GM18526 (cell line): ENCODE results near the gene CTIF.

Source experiments
- POLR2A ChIP-seq: IDR thresholded peaks from 3 replicates; pipeline ENCODE4 v1.6.1; 2011; ENCODE audit not compliant: insufficient read length; ENCODE audit errors: extremely low read depth

CTIF gene

GRCh38 chr18:48806551-48807261, 267.9 kb downstream of the CTIF start:
- no peak for TF ChIP-seq POLR2A

DNA sequence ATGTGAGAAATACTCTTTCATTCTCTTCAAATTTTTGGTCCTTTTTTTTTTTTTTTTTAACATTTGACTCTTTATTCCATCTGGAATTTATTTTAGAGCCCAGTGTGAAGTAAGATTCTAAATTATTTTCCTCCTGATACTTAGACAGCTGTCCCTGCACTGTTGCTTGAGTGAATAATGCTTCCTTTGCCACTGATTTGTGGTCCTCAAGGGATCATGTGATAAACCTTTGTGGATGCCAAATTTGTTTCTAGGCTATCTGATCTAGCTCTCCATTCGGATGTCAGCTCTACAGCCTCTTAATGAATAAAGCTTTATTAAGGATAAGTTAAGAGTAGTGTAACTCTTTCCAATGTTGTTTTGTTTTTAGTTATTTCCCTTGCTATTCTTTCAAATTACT, 269.6 kb downstream of the CTIF start:
- TF ChIP-seq POLR2A: no peak

- no peak for TF ChIP-seq POLR2A
Measured at GRCh38 chr18:48809365-48809764, 270.5 kb downstream of the CTIF start.

- TF ChIP-seq POLR2A: no peak
Measured at GRCh38 chr18:48810805-48811204, 272.0 kb downstream of the CTIF start.

- no peak for TF ChIP-seq POLR2A
Measured at GRCh38 chr18:48811401-48811800, 272.6 kb downstream of the CTIF start.

GRCh38 chr18:48813321-48813720, 274.5 kb downstream of the CTIF start:
- no peak for TF ChIP-seq POLR2A

DNA sequence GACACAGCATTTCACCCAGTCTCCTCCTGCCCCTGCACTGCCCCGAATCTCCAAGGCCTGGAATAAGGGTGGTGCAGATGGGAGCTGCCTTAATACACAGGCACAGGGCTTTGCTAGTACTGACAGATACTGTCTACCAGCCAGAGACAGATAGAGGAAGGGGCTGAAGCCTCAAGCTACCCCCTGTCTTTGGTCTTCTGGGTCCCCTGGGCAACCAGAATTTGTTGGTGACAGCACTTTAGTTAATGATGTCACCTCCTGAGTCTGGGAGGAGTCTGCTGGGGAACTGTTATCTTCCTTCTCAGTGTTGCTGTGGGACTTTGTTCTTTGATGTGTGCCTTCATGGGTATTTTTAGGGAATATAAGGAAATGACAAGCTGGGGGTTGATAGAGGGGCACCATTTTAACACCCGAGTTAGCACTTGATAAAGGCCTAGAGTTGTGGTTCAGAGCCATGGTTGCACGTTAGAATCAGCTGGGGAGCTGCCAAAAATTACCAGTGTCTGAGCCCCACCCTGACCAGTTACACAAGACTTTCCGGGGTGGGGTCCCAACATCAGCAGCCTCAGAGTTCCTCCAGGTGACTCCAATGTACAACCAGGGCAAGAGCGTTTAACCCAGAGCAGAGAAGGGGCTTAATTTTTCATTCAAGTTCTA, 275.1 kb downstream of the CTIF start:
- TF ChIP-seq POLR2A: no peak

- TF ChIP-seq POLR2A: no peak
Measured at GRCh38 chr18:48814490-48815178, 275.8 kb downstream of the CTIF start.

DNA sequence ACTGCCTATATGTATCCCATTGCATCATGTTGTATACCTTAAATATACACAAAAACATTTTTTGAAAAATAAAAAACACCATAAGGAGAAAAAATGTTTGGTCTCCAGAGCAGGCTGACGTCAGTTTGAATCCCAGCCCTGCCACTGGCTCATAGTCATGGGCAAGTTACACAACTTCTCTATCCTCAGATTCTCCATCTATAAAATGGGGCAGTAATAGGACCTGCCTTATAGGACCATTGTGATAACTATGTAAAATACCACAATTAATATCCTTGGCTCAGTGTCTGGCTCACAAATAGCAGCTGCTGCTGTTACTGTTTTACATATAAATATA, 276.3 kb downstream of the CTIF start:
- TF ChIP-seq POLR2A: no peak

GRCh38 chr18:48815581-48816324, 276.9 kb downstream of the CTIF start:
- TF ChIP-seq POLR2A: no peak

DNA sequence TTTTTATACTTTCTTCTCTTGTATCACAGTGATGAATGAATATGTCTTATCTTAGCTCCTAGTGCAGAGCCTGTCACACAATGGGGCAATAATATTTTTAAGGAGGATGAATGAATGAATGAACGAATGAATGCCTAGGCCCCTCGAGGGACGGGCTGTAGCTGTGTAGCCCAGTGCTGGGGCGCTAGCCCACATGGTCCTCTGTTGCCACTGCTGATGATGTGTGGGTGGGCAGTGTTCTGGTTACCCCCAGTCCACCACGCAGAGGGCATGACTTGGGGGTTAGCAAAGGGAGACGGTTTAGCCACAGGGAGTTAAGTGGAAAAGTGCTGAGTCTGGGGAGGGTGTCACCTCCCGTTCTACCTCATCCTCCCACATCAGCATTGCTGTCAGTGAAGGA, 277.7 kb downstream of the CTIF start:
- TF ChIP-seq POLR2A: no peak

DNA sequence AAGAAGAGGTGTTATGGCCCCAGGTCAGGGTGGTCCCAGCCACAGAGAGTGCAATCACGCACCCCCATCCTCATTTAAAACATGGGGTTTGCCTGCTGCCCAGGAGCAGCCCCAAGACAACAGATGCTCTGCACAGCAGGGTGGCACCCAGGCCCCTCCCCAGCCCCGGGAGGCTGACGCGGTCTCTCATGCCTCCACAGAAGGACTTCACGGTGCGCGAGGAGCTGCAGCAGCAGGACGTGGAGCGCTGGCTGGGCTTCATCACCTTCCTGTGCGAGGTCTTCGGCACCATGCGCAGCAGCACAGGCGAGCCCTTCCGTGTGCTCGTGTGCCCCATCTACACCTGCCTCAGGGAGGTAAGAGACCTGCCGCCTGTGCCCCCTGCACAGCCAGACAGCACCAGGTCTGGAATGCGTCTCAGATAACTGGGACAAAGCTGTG, 278.2 kb downstream of the CTIF start:
- no peak for TF ChIP-seq POLR2A

DNA sequence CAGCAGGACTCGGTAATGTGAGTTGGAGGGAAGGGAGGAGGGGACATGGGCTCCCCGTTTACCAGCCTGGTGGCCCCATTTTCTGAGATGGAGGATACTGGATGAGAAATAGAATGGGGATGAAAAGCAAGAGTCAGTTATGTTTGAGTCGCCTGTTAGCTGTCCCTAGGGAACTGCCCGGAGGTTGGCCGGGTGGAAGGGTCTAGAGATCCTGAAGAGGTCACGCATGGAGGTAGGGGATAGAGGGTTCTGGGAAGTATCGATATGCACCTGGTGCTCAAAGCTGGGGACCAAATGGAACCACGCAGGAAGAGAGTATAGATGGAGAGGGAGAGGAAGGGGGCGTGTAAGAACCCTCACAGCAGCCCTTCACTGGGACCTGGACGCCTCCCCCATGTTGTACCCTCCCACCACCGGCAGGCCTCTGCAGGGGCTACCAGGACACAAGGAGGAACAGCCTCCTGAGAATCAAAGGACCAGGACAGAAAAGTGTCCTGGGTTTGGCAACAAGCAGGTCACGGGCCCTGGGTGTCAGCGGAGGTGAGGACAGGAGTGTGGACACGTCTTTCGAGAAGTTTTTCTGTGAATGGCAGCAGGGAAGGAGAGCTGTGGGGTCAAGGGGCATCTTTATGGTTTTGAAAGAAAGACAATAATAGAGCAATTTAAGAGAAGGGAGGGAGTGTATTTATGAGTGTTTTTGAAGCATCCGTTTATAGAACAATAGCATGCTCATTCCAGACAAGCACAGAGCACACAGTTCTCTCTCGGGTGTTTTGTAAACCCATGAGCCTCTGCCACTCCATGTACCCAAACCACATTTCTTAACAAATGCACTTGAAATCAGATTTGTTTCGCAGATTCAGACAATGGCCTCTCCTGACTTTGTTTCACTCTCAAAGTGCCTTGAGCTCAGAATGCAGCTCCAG, 279.8 kb downstream of the CTIF start:
- TF ChIP-seq POLR2A: no peak

GRCh38 chr18:48819276-48819675, 280.4 kb downstream of the CTIF start:
- no peak for TF ChIP-seq POLR2A
